RWPE1 (cell line): ENCODE data around the gene NKX2-1.
"Not testable (repeated sequence)": the region's sequence is repeated elsewhere in the genome, so short reads cannot be mapped to it uniquely, and the experiment has no call there.

Source experiments
- CTCF ChIA-PET: fragments of 350-600 bp; sonication (Branson Sonifier 250); formaldehyde crosslinking; extraction: SDS; loops from one replicate; lab custom pipeline; 2021; lab: Yijun Ruan, JAX
- POLR2A ChIA-PET: fragments of 400-600 bp; formaldehyde crosslinking; extraction: SDS; loops from one replicate; lab custom pipeline; 2020; ENCODE audit warnings: antibody characterized with exemption; ENCODE audit not compliant: low non-redundant PET; lab: Yijun Ruan, JAX
- DNase-seq: peaks from one replicate; pipeline ENCODE4 v3.0.0; 2012; ENCODE audit warnings: low spot score
- H3K27ac ChIP-seq: fragments of 450-650 bp; 2 replicates; pipeline ENCODE4 v1.5.1; 2017
- TF ChIP-seq, protein P1 (sequence below): fragments of 450-650 bp; conservative IDR thresholded peaks from 2 replicates; pipeline ENCODE4 v1.5.1; 2017; ENCODE audit warnings: low read depth, mild to moderate bottlenecking

Gene NKX2-1

DNA sequence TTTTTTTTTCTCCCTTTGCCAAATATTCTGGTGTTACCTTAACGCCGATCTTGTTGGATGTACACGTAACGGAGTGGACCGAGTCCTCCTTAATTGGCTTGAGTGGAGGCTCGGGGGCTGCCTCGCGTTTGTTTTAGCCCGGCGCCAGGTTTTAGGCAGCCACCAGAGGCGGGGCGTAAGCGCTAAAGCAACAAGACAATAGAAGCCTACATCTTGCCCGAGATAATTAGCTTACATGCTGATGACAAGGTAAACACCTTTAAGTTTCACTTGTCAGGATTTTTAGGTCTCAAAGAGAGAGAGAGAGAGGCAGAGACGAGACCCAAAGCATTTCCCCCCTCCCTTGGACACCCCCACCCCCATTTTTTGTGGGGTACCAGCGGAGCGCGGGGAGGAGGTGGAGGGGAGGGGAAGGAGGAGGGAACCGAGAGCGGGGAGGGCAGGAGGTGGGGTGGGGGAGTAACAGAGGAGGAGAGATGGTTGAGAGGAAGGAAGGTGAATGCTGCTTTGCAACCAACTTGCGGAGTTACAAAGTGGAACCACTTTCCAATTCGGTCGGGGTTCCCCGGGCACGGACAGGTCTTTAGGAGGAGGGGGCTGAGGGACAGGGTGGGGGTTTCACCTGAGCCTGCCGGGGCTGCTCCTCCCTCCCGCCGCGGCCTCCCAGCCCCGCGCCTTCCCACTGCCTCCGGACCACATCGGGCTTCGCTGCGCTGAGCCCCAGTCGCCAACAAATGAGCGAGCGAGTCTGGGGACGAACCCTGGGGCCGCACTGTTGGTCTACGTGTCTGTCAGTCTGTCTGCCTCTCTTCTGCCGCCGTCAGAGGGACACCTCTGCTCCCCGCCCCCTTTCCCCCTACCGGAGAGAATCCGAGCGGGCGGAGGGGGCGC, at the start of gene NKX2-1:
NKX2-1 (minus strand) TSS at position 802 of the 891 bp plus-strand sequence; CDS start at position 699, 103 bp downstream.
- H3K27ac ChIP-seq, result no peak within 1 kb of the TSS
- ChIA-PET POLR2A (no interaction called here), CTCF (interaction anchor here (0.6 kb wide), 1 partner anchor 52 kb away, joined by 5 read pairs; no protein-coding TSS in a partner anchor)
- TF ChIP-seq, protein P1, sequence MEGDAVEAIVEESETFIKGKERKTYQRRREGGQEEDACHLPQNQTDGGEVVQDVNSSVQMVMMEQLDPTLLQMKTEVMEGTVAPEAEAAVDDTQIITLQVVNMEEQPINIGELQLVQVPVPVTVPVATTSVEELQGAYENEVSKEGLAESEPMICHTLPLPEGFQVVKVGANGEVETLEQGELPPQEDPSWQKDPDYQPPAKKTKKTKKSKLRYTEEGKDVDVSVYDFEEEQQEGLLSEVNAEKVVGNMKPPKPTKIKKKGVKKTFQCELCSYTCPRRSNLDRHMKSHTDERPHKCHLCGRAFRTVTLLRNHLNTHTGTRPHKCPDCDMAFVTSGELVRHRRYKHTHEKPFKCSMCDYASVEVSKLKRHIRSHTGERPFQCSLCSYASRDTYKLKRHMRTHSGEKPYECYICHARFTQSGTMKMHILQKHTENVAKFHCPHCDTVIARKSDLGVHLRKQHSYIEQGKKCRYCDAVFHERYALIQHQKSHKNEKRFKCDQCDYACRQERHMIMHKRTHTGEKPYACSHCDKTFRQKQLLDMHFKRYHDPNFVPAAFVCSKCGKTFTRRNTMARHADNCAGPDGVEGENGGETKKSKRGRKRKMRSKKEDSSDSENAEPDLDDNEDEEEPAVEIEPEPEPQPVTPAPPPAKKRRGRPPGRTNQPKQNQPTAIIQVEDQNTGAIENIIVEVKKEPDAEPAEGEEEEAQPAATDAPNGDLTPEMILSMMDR, result no peak
- DNase-seq, result no peak

DNA sequence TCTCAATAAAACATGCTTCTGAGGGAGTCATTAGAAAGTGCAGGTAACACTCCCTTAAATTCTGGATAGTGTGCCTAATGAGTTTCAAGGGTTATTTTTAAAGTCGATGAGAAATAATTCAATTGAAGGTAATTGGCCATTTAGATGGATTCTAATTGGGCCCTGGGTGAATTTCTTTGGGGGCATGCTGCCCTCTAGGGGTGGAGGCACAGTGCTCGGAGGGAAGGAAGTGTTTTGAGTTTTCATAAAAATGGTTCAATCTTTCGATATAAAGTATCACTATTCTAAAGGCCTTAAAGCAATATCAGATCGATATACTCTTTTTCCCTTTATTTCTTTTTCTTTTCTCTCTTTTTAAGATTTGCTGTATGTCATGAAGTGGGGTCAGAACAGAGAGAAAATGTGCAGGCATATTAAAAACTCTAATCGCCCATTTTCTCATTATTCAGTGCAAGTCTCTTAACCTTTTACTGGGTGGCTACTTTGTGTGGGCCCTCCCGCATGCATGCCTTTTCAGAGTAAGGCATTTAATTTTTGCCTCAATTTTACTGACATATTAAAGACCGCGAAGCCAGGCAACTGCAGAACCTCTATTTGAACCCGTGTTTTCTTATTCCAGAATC, 36.9 kb upstream of the NKX2-1 start:
- ChIA-PET POLR2A (no interaction called here), CTCF (interaction anchor here (0.5 to 1.3 kb wide), 4 partner anchors 21 to 386 kb away, joined by 3 read pairs; no protein-coding TSS in a partner anchor)
- H3K27ac ChIP-seq, result no peak overlapping the region
- TF ChIP-seq, protein P1, result peak; percentile 86
- peak; percentile 67 for DNase-seq

DNA sequence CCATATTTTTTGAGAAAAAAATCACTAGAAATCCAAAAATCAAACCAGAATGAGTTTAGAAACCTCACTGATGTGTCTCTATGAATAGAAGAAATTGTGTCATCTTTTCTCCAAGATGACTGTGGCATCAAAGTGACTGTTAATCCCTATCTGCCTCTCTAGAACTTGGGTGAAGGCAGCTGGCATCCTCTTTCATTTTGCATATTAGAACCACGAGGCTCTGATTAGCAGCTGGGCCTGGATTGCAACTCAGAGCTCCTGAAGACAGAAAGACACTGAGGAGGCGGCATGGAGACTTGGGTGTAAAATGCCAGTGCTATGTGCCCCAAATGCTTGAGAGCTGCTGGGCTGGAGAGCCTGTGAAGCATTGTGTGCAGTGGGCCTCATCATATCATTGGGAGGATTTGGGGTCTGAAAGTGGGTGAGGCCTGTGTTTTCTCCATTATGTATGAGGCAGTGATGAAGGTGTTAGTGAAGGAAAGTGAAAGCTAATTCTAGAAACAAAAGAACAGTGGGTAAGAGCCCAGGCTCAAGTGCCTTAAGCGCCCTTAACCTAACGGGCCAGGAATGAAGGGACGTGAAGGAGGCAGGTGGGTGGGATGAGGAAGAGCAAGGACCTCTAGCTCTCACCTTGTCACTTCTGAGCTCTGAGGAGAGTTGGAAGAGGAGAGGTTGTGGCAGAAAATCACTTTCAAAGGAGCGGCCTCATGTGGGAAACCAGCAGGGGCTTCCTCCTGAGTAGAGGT, 36.1 kb upstream of the NKX2-1 start:
- ChIA-PET CTCF (interaction anchor here (0.6 to 1.3 kb wide), 6 partner anchors 35 to 387 kb away, joined by 3 to 5 read pairs (median 3); no protein-coding TSS in a partner anchor), POLR2A (no interaction called here)
- TF ChIP-seq, protein P1, result no peak
- no peak overlapping the region for H3K27ac ChIP-seq
- DNase-seq, result no peak

DNA sequence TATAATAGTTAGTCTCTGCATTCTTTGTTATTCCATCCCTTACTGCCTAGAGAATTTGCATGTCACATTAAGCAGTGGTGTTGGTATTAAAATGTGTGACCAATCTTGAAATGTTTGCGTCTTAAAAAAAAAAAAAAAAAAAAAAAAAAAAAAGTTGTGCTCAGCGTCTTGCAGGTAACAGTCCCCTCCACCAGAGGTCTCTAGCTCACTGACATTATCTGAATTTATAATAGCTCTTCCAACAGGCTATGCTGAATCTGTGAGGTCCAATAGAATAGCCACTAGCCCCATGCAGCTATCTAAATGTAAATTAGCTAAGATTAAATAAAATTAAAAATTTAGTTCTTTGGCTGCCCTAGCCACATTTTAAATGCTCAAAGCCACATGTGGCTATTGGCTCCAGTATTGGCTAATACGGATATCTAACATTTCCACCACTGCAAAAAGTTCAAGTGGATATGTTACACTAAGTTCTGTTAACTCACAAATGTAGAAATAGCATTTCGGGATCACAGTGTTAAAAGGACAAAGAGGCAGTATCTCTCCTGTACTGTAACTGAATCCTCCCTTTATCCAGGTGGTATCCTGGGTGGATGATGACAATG, 33.7 kb upstream of the NKX2-1 start:
- POLR2A ChIA-PET, result no interaction called here
- CTCF ChIA-PET, result interaction anchor here (0.5 to 1.9 kb wide), 21 partner anchors 10 to 692 kb away, joined by 3 to 21 read pairs (median 5); no protein-coding TSS in a partner anchor
- no peak overlapping the region for H3K27ac ChIP-seq
- TF ChIP-seq, protein P1, result peak; percentile 74
- peak; percentile 55 for DNase-seq

DNA sequence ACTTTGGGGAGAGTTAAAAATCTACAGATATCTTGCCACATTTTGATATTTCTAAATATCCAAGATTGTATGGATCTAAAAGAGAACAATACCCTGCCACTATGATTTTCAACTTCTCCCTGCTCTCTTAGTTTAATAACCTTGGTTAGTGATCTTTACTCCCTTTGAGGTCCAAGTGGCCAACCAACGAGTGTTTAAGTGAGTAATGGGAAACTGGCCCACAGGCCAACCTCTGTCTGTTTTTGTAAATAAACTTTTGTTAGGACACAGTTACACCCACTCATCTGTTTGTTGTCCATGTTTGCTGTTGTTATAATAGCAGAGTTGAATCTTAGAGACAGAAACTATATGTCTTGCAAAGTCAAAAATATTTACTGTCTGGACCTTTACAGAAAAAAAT, 30.9 kb upstream of the NKX2-1 start:
- no peak for DNase-seq
- TF ChIP-seq, protein P1, result no peak
- ChIA-PET POLR2A (no interaction called here), CTCF (no interaction called here)
- H3K27ac ChIP-seq, result no peak overlapping the region

DNA sequence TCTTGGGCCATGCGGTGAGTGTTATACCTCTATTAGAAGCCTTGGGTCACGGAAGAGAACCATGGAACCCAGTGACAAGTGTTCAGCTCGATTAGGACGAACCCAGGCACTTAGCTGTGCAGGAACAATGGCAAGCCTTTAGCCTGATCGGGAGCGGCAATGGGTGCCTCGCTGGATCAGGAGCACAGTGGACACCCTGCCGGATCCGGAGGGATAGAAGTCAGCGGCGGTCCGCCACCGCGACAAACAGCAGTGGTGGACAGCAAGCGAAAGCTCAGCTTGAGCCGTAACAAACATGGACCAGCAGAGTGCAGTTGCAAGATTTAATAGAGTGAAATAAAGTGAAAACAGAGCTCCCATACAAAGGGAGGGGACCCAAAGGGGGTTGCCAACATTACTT, 24.2 kb upstream of the NKX2-1 start:
- CTCF ChIA-PET, result interaction anchor here (1.4 kb wide), 1 partner anchor 9 kb away, joined by 5 read pairs; no protein-coding TSS in a partner anchor
- DNase-seq, H3K27ac ChIP-seq, POLR2A ChIA-PET: not testable (repeated sequence)
